Bronchial epithelial cell (primary cell): ENCODE results near the gene PKN2. TPM values are rescaled to one million over a fixed set of nuclear protein-coding genes. Genes with fewer than 3 reads are reported as not detected.

Experiments
- DNase-seq: peaks from one replicate; pipeline ENCODE4 v3.0.0-alpha.2; 2010; ENCODE audit warnings: low read depth
- FAIRE-seq: peaks from 2 replicates; lab custom pipeline; 2011; peaks lifted over from hg19 to GRCh38; lab: Jason Lieb, UNC
- H3K27me3 ChIP-seq: 2 replicates; pipeline ENCODE4 v1.5.1; 2011; ENCODE audit warnings: low read length; ENCODE audit not compliant: control insufficient read depth, insufficient read depth
- H3K36me3 ChIP-seq: 2 replicates; pipeline ENCODE4 v1.5.1; 2011; ENCODE audit warnings: low read length; ENCODE audit not compliant: control insufficient read depth, insufficient read depth
- H3K4me3 ChIP-seq: 2 replicates; pipeline ENCODE4 v1.5.1; 2011; ENCODE audit warnings: mild to moderate bottlenecking, low read depth, low read length, control low read depth
- total RNA-seq: library from RNA; depleted of rRNA; stranded (reverse); fragments of >200 nt; gene quantifications from 2 replicates; pipeline ENCODE4 v1.2.1, GENCODE V29; 2014
- TF ChIP-seq, protein P1 (sequence below): IDR thresholded peaks from 2 replicates; pipeline ENCODE4 v1.5.1; 2011; ENCODE audit warnings: mild to moderate bottlenecking, moderate library complexity, low read length, control low read depth, inconsistent platforms; ENCODE audit not compliant: insufficient read depth, severe bottlenecking

Gene PKN2
- total RNA-seq, 1 donor from 2014 or later, result 18.2 TPM

DNA sequence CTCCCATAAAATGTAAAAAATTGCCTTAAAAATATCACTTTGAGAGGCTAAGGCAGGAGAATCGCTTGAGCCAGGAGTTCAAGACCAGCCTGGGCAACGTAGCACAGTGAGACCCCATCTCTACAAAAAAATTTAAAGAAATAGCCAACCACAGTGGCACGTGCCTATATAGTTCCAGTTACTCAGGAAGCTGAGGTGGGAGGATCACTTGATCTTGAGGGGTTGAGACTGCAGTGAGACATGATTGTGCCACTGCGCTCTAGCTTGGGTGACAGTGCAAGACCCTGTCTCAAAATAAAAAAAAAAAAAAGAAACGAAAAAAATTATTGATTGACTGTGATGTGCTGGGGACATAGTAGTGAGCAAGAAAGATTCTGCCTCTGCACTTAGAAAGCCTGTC lies 38.4 kb downstream of the PKN2 start:
- Histone ChIP-seq H3K4me3 (no peak overlapping the region), H3K36me3 (no peaks in the 10 kb centered on the region), H3K27me3 (no peaks in the 10 kb centered on the region)
- TF ChIP-seq, protein P1, sequence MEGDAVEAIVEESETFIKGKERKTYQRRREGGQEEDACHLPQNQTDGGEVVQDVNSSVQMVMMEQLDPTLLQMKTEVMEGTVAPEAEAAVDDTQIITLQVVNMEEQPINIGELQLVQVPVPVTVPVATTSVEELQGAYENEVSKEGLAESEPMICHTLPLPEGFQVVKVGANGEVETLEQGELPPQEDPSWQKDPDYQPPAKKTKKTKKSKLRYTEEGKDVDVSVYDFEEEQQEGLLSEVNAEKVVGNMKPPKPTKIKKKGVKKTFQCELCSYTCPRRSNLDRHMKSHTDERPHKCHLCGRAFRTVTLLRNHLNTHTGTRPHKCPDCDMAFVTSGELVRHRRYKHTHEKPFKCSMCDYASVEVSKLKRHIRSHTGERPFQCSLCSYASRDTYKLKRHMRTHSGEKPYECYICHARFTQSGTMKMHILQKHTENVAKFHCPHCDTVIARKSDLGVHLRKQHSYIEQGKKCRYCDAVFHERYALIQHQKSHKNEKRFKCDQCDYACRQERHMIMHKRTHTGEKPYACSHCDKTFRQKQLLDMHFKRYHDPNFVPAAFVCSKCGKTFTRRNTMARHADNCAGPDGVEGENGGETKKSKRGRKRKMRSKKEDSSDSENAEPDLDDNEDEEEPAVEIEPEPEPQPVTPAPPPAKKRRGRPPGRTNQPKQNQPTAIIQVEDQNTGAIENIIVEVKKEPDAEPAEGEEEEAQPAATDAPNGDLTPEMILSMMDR, result no peak
- FAIRE-seq, result no peak
- no peak for DNase-seq

DNA sequence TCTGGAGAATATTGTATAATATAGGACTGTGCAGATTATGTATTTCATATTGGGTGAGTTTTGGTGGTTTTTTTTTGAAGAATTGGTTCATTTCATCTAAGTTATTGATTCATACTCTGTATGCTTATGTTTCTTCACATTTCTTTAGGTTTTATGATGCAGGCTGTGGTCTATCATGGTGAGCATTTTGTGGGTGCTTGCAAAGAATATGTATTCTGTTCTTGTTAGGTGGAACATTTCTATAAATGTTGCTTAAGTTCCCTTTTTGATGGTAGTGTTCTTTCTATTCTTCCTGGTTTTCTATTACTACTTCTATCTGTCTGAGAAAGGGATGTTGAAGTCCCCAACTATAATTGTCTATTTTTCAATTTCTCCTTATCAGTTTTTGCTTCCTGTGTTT lies 42.6 kb downstream of the PKN2 start:
- no peaks in the 10 kb centered on the region for H3K36me3 ChIP-seq
- H3K4me3 ChIP-seq, result no peak overlapping the region
- no peaks in the 10 kb centered on the region for H3K27me3 ChIP-seq
- FAIRE-seq, result no peak
- TF ChIP-seq, protein P1, result no peak
- DNase-seq, result no peak

DNA sequence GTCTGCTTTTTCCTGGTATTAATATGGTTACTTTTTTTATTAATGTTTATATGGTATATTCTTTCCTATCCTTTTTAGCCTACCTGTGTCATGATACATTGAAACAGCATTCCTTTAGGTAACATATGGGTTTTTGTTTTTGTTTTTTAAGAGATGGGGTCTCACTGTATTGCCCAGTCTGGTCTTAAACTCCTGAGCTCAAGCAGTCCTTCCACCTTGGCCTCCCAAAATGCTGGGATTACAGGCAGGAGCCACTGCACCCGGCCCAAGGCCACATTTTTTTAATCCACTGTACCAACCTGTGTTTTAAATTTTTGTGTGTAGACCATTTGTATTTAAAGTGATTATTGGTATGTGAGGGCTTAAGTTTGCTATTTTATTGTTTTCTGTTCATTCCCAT lies 43.1 kb downstream of the PKN2 start:
- TF ChIP-seq, protein P1, result no peak
- H3K36me3 ChIP-seq, result no peaks in the 10 kb centered on the region
- no peak overlapping the region for H3K4me3 ChIP-seq
- DNase-seq (no peak), FAIRE-seq (no peak)
- no peaks in the 10 kb centered on the region for H3K27me3 ChIP-seq

DNA sequence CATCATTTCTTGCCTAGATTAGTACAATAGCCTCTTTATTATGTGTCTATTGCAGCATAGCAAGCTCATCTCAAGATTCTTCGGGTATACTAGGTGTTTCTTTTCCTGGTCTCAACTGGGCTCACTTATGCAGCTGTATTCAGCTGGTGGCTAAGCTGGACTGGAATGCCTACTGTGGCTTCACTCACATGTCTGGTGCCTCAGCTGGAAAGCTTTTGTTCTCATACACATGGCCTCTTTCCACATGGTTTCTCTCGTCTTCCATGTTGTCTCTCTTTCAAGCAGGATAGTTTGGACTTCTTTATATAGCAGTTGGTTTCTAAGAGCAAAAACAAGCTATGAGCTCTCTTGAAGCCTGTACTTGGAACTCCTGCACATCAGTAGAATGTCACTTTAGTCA lies 45.2 kb downstream of the PKN2 start:
- no peaks in the 10 kb centered on the region for H3K27me3 ChIP-seq
- TF ChIP-seq, protein P1, result no peak
- DNase-seq (no peak), FAIRE-seq (no peak)
- no peak overlapping the region for H3K4me3 ChIP-seq
- H3K36me3 ChIP-seq, result no peaks in the 10 kb centered on the region

DNA sequence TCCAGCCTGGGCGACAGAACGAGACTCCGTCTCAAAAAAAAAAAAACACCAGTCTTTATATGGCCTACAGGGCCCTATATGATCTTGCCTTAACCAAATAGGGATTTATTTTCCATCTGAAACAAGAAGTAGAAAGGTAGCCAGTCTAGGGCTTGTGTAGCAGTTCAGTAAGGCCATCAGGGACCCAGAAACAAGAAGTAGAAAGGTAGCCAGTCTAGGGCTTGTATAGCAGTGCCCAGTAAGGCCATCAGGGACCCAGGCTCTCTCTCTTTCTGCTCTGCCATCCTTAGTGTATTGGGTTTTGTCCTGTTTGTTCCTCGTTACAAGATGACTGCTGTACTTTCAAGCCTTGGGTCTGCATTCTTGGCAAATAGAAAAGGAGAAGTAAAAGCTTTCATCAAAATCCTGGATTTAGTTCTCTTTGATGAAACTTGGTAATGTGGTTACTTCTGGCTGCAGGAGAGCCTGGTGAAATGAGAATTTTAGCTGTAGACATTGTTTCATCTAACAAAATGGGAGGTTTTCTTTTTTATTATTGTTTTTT lies 46.1 kb downstream of the PKN2 start:
- FAIRE-seq (no peak), DNase-seq (no peak)
- TF ChIP-seq, protein P1, result no peak
- no peak overlapping the region for H3K4me3 ChIP-seq
- H3K36me3 ChIP-seq, result no peaks in the 10 kb centered on the region
- H3K27me3 ChIP-seq, result no peaks in the 10 kb centered on the region

DNA sequence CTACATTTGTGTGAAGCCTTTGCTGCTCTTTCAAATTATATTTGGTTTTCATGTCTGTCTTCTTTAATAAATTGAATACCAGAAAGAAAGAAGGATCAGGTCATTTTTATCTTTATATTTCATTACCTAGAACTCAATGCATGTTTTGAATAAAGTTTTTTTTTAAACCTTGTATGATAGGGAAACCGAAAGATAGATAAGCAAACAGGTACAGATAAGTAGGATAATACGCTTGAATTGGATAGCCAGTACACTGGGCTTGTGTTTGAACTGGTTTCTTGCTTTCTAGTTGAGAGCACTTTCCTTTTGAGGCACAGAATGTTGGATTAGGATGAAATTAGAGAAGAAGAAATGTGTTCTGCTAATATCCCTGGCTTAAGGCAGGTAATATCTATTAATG lies 46.9 kb downstream of the PKN2 start:
- no peak overlapping the region for H3K4me3 ChIP-seq
- DNase-seq (no peak), FAIRE-seq (no peak)
- TF ChIP-seq, protein P1, result no peak
- no peaks in the 10 kb centered on the region for H3K27me3 ChIP-seq
- no peaks in the 10 kb centered on the region for H3K36me3 ChIP-seq
